PC-3 (cell line): ENCODE results near the gene IL17B. TPM values are rescaled to one million over a fixed set of nuclear protein-coding genes. Genes with fewer than 3 reads are reported as not detected.

ENCODE experiments used
- ATAC-seq: fragments of 200-7000 bp; cut with Tn5 transposase; 2 replicates; pipeline ENCODE4 v1.9.1; 2020; ENCODE audit warnings: mild to moderate bottlenecking, moderate library complexity
- BruUV-seq: library from RNA; stranded (reverse); fragments of 400-500 nt; replicated peaks from 2 replicates; lab custom pipeline; 2021; lab: Mats Ljungman, UMichigan
- CTCF ChIA-PET: fragments of 300-600 bp; sonication (Branson Sonifier 250); formaldehyde crosslinking; loops from one replicate; lab custom pipeline; 2022; ENCODE audit warnings: antibody characterized with exemption; lab: Charles Lee
- POLR2A ChIA-PET: fragments of 300-600 bp; sonication (Branson Sonifier 250); formaldehyde crosslinking; loops from one replicate; lab custom pipeline; 2022; ENCODE audit warnings: antibody characterized with exemption; ENCODE audit not compliant: unreplicated experiment; lab: Charles Lee
- DNase-seq: peaks from one replicate; pipeline ENCODE4 v3.0.0-alpha.2; 2015
- H2AFZ ChIP-seq: fragments of 300-600 bp; sonication (generic); 2 replicates; pipeline ENCODE4 v1.6.0; 2016; ENCODE audit warnings: antibody characterized with exemption, low read length
- H3F3A ChIP-seq: fragments of 300-600 bp; sonication (generic); one replicate; pipeline ENCODE4 v1.6.0; 2017; ENCODE audit warnings: antibody characterized with exemption, low read length, control low read depth, mild to moderate bottlenecking; ENCODE audit not compliant: unreplicated experiment
- H3K27ac ChIP-seq: fragments of 300-600 bp; sonication (generic); 2 replicates; pipeline ENCODE4 v1.5.1; 2016; ENCODE audit warnings: mild to moderate bottlenecking, low read length
- H3K27me3 ChIP-seq: fragments of 300-600 bp; sonication (generic); 2 replicates; pipeline ENCODE4 v1.6.1; 2016; ENCODE audit warnings: low read length, mixed read lengths
- H3K36me3 ChIP-seq: fragments of 300-600 bp; sonication (generic); 2 replicates; pipeline ENCODE4 v1.6.1; 2016; ENCODE audit warnings: low read depth, mixed run types, low read length, mixed read lengths
- H3K4me1 ChIP-seq: fragments of 300-600 bp; sonication (generic); 2 replicates; pipeline ENCODE4 v1.5.1; 2016; ENCODE audit warnings: low read length; ENCODE audit not compliant: insufficient read depth
- H3K4me2 ChIP-seq: fragments of 300-600 bp; sonication (generic); 2 replicates; pipeline ENCODE4 v1.6.0; 2016; ENCODE audit warnings: low read length
- H3K4me3 ChIP-seq: fragments of 300-600 bp; sonication (generic); 2 replicates; pipeline ENCODE4 v1.5.1; 2016; ENCODE audit warnings: mild to moderate bottlenecking, low read length, mixed read lengths
- H3K79me2 ChIP-seq: fragments of 300-600 bp; sonication (generic); 2 replicates; pipeline ENCODE4 v1.6.1; 2017; ENCODE audit warnings: low read length, mixed read lengths
- H3K9ac ChIP-seq: fragments of 300-600 bp; sonication (generic); 2 replicates; pipeline ENCODE4 v1.6.0; 2016; ENCODE audit warnings: mild to moderate bottlenecking, low read length
- H3K9me2 ChIP-seq: fragments of 300-600 bp; sonication (generic); replicated peaks from 2 replicates; pipeline ENCODE4 v1.6.1; 2016; ENCODE audit warnings: mixed run types, low read length, mixed read lengths
- H3K9me3 ChIP-seq: fragments of 300-600 bp; sonication (generic); 2 replicates; pipeline ENCODE4 v1.6.1; 2016; ENCODE audit warnings: low read length, mixed read lengths
- H4K20me1 ChIP-seq: fragments of 300-600 bp; sonication (generic); 2 replicates; pipeline ENCODE4 v1.6.1; 2016; ENCODE audit warnings: low read length, mixed read lengths
- EZH2 ChIP-seq: fragments of 300-600 bp; sonication (generic); IDR thresholded peaks from one replicate; pipeline ENCODE4 v1.6.1; 2017; ENCODE audit warnings: antibody characterized with exemption, mild to moderate bottlenecking, low read length; ENCODE audit not compliant: unreplicated experiment
- EZH2phosphoT487 ChIP-seq: fragments of 300-600 bp; sonication (generic); IDR thresholded peaks from 2 replicates; pipeline ENCODE4 v1.6.1; 2018; ENCODE audit warnings: mild to moderate bottlenecking, antibody characterized with exemption, low read length, borderline replicate concordance
- intact Hi-C: fragments of 100-400 bp; cut with micrococcal nuclease; formaldehyde crosslinking; loops from 2 replicates; pipeline ENCODE4 v1.9.0; 2023
- total RNA-seq: library from RNA; depleted of rRNA; stranded (reverse); fragments of >200 nt; gene quantifications from 2 replicates; pipeline ENCODE4 v1.2.3, GENCODE V29; 2014
- TF ChIP-seq, protein P1 (sequence below): fragments of 300-600 bp; sonication (generic); conservative IDR thresholded peaks from 2 replicates; pipeline ENCODE4 v1.5.1; 2017; ENCODE audit warnings: antibody characterized with exemption, low read depth, mild to moderate bottlenecking, low read length

Gene IL17B
- total RNA-seq, 1 experiment from 2014 or later = not detected

DNA sequence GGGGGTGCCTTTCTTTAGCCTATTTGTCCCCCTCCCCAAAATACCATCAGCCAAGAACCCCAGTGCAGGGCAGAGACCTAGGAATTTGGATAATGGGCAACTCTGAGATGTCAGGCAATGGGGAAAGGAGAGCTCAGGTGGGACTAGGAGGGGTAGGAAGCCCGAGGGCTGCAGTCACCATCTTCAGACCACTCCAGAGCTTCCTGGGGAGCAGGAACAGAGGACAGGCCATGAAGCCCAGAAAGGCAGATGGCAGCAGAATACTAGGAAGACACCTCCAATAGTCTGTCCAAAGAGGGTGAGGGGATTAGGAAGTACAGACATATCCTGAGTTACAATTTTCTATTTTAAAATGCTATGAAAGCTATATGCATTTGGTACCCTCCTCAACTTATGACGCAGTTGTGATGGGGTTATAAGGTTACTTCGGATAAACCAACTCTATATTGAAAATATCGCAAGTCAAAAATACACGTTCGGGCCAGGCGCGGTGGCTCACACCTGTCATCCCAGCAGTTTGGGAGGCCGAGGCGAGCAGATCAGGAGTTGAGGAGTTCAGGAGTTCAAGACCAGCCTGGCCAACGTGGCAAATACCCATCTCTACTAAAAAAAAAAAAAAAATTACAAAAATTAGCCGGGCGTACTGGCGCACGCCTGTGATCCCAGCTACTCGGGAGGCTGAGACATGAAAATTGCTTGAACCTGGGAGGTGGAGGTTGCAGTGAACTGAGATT is 34.6 kb upstream of the IL17B start:
- Histone ChIP-seq H3K36me3 (no peaks in the 10 kb centered on the region), H3K4me3 (no peak overlapping the region), H2AFZ (no peak overlapping the region), H3K9ac (no peak overlapping the region), H3K79me2 (no peaks in the 10 kb centered on the region), H3K9me3 (no peaks in the 10 kb centered on the region), H3K4me1 (no peaks in the 10 kb centered on the region), H3F3A (no peaks in the 10 kb centered on the region), H3K4me2 (no peak overlapping the region), H3K27me3 (no peaks in the 10 kb centered on the region), H3K9me2 (no peaks in the 10 kb centered on the region), H3K27ac (no peak overlapping the region), H4K20me1 (no peaks in the 10 kb centered on the region)
- ChIA-PET POLR2A (no interaction called here), CTCF (no interaction called here)
- DNase-seq (no peak), ATAC-seq (no peak)
- TF ChIP-seq EZH2phosphoT487 = no peak
- intact Hi-C loops = no loop called here
- BruUV-seq = no TSS peak

DNA sequence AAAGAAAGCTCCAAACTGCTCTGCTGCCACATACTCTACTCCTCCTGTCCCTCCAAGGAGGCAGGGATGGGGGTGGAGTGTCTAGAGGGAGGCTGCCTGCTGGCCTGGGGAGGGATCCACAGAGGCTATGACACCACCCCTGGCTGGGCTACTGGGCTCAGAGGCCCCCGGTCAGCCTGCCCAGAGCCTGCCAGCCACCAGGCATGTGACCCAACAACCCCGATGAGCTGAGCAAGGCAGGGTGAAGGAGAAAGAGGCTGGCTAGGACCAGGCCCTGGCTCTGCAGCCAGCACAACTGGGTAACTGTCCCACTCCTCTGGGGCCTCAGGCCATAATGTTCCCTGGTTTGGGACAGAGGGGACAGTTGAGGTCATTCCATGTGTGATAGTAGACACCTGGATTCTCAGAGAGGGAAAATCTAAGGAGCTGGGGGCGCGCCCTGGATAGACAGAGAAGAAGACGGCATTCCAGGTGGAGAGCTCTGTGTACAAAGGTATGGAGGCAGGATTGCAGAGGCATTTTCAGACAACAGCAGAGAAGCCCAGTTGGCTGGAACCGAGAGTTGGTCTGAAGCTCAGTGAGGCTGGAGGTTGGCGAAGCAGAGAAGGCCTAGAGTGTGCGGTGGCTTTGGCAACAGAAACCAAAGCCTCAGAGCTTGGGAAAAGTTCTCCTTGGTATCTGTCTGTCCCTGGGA is 33.8 kb upstream of the IL17B start:
- no peaks in the 10 kb centered on the region for H3F3A ChIP-seq
- no peaks in the 10 kb centered on the region for H3K27me3 ChIP-seq
- H3K79me2 ChIP-seq = no peaks in the 10 kb centered on the region
- intact Hi-C loops = no loop called here
- no peaks in the 10 kb centered on the region for H3K9me3 ChIP-seq
- no peak for ATAC-seq
- no peaks in the 10 kb centered on the region for H3K4me1 ChIP-seq
- H3K4me3 ChIP-seq = no peak overlapping the region
- no peak for DNase-seq
- H3K27ac ChIP-seq = no peak overlapping the region
- TF ChIP-seq EZH2 (no peak), EZH2phosphoT487 (no peak)
- TF ChIP-seq, protein P1, sequence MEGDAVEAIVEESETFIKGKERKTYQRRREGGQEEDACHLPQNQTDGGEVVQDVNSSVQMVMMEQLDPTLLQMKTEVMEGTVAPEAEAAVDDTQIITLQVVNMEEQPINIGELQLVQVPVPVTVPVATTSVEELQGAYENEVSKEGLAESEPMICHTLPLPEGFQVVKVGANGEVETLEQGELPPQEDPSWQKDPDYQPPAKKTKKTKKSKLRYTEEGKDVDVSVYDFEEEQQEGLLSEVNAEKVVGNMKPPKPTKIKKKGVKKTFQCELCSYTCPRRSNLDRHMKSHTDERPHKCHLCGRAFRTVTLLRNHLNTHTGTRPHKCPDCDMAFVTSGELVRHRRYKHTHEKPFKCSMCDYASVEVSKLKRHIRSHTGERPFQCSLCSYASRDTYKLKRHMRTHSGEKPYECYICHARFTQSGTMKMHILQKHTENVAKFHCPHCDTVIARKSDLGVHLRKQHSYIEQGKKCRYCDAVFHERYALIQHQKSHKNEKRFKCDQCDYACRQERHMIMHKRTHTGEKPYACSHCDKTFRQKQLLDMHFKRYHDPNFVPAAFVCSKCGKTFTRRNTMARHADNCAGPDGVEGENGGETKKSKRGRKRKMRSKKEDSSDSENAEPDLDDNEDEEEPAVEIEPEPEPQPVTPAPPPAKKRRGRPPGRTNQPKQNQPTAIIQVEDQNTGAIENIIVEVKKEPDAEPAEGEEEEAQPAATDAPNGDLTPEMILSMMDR = no peak
- ChIA-PET POLR2A (interaction anchor here (0.6 kb wide), 1 partner anchor 111 kb away, joined by 5 read pairs; no protein-coding TSS in a partner anchor), CTCF (no interaction called here)
- H3K36me3 ChIP-seq = no peaks in the 10 kb centered on the region
- H3K4me2 ChIP-seq = no peak overlapping the region
- H4K20me1 ChIP-seq = no peaks in the 10 kb centered on the region
- H3K9ac ChIP-seq = no peak overlapping the region
- no TSS peak for BruUV-seq
- H3K9me2 ChIP-seq = no peaks in the 10 kb centered on the region
- H2AFZ ChIP-seq = no peak overlapping the region

DNA sequence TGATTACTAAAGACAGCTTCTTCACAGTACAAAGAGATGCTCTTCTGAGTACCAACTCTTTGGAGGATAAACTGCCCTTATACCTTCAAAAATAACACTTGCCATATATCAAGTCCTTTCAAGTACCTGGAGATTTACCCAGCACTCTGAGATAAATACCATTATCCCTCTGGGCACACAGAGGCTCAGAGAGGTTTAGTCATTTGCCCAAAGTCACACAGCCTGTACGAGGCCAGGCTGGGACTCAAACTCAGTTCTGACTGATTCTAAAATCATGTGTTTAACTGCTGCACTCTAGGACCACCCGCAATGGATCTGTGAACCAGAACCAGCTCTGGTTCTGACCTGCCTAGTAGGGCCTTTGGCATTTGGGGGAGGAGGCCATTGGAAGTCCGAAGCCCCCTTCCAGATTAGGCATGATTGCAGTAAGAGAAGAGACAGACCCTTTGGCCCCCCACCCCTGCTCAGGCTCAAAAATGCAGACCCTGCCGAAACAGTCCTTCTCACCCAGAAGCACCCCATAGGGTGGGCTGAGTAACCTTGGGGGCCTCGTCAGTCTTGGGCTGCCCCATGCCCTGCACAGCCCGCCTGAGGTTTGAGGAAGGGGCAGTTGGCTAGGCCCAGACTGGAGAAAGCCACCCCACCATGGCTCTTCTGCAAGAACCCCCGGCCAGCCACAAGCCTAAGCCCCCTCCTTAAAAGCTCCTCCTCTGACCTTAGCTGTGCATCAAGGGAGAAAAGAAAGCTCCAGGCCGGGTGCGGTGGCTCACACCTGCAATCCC is 32.8 kb upstream of the IL17B start:
- no peak overlapping the region for H3K4me2 ChIP-seq

More for the DNA sequence above, 32.8 kb upstream of the IL17B start:
- no peaks in the 10 kb centered on the region for H3K36me3 ChIP-seq
- no peaks in the 10 kb centered on the region for H3K79me2 ChIP-seq
- ATAC-seq = no peak
- no peak overlapping the region for H3K9ac ChIP-seq
- TF ChIP-seq EZH2phosphoT487 (no peak), EZH2 (no peak)
- TF ChIP-seq, protein P1 = no peak
- H3K4me1 ChIP-seq = no peaks in the 10 kb centered on the region
- intact Hi-C loops = no loop called here
- H4K20me1 ChIP-seq = no peaks in the 10 kb centered on the region
- BruUV-seq = no TSS peak
- H3K27ac ChIP-seq = no peak overlapping the region
- no peak overlapping the region for H3K4me3 ChIP-seq
- H3K9me3 ChIP-seq = no peaks in the 10 kb centered on the region
- H3K27me3 ChIP-seq = no peaks in the 10 kb centered on the region
- no peaks in the 10 kb centered on the region for H3K9me2 ChIP-seq
- no peaks in the 10 kb centered on the region for H3F3A ChIP-seq
- no peak for DNase-seq
- no peak overlapping the region for H2AFZ ChIP-seq
- CTCF ChIA-PET = no interaction called here
- POLR2A ChIA-PET = no interaction called here
